Measurements from ENCODE around the gene GRIPAP1.

- TF ChIP-seq POLR2A (IDR thresholded peaks at IDR 0.05): no peak
- peak; percentile 9 to 44 (median 33) for TF ChIP-seq CTCF (IDR thresholded peaks at IDR 0.05)
Observed at GRCh38 chrX:48972220-48973164, 29.6 kb downstream of the GRIPAP1 start.

Measured in body of pancreas (tissue), 4 donors.